Measurements from ENCODE around the gene DAD1. TPM values are rescaled to one million over a fixed set of nuclear protein-coding genes. Genes with fewer than 3 reads are reported as not detected.
A peak's percentile ranks its signal among the peaks of the same experiment; 100 is the strongest.

DAD1 gene
- total and polyA plus RNA-seq, 2 experiments from 2014 or later = 327 to 463 TPM

DNA sequence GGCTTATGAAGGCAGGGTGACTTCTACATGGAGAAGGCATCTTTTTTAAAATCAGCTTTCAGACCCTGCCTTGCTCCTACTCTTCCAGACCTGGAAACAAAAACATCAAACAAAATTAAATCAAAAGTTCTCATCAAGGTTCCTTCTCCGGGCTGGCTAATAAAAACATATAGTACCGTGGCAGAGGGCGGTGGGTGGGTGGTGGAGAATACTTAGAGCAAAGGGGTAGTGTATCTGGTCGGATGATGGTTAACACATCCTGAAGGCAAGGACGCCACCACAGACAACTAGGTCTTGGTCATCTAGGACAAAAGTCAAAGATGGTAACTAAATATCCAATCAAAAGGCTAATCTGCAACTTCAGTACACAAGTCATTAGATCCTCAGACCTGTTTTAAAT lies 1.8 kb downstream of the DAD1 start:
- no peak overlapping the region for H3K4me3 ChIP-seq
- no peaks in the 10 kb centered on the region for H3K9me3 ChIP-seq (ENCODE audit: low read depth)
- no peaks in the 10 kb centered on the region for H3K36me3 ChIP-seq (replicated peaks; ENCODE audit: insufficient read depth, low read depth)
- WGBS (ENCODE audit: low lambda C conversion rate, missing lambda C conversion rate) = 97% methylated on average over 5 of the region's 5 CpGs
- peak overlapping the region; percentile 83 for H3K4me2 ChIP-seq
- no peak for DNase-seq (ENCODE audit: low spot score)
- H2AFZ ChIP-seq = no peak overlapping the region
- peaks cover 5% of the 10 kb centered on the region for H3K4me1 ChIP-seq (ENCODE audit: insufficient read depth)
- H3K9me2 ChIP-seq (replicated peaks; ENCODE audit: insufficient read depth) = no peaks in the 10 kb centered on the region
- TF ChIP-seq EZH2phosphoT487 (IDR thresholded peaks at IDR 0.05; ENCODE audit: low read depth, severe bottlenecking, unreplicated experiment) (no peak), EZH2 (IDR thresholded peaks at IDR 0.05; ENCODE audit: borderline replicate concordance) (no peak)
- TF ChIP-seq, protein P1, sequence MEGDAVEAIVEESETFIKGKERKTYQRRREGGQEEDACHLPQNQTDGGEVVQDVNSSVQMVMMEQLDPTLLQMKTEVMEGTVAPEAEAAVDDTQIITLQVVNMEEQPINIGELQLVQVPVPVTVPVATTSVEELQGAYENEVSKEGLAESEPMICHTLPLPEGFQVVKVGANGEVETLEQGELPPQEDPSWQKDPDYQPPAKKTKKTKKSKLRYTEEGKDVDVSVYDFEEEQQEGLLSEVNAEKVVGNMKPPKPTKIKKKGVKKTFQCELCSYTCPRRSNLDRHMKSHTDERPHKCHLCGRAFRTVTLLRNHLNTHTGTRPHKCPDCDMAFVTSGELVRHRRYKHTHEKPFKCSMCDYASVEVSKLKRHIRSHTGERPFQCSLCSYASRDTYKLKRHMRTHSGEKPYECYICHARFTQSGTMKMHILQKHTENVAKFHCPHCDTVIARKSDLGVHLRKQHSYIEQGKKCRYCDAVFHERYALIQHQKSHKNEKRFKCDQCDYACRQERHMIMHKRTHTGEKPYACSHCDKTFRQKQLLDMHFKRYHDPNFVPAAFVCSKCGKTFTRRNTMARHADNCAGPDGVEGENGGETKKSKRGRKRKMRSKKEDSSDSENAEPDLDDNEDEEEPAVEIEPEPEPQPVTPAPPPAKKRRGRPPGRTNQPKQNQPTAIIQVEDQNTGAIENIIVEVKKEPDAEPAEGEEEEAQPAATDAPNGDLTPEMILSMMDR (IDR thresholded peaks at IDR 0.05; ENCODE audit: poor library complexity) = no peak
- H4K20me1 ChIP-seq (ENCODE audit: insufficient read depth, poor library complexity, severe bottlenecking) = no peaks in the 10 kb centered on the region
- H3K79me2 ChIP-seq = peaks cover 64% of the 10 kb centered on the region
- no peaks in the 10 kb centered on the region for H3K27me3 ChIP-seq
- no peak overlapping the region for H3K27ac ChIP-seq

DNA sequence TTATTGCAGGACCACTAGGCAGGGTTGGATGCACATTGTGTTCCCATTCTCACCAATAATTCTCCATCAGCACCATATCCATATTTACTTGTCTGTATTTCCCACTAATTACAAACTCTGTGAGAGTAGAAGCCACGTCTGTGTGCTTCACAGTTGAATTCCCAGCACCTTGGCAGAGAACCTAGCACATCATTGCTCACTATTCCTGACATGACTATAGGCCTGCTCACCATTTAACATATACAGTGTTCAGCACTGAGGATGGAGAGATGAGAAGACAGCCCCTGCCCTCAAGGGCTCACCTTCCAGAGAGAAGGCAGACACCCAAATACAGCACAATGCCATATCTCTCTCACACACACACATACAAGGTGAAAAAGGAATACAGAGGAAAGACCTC lies 5.0 kb downstream of the DAD1 start:
- Histone ChIP-seq H4K20me1 (ENCODE audit: insufficient read depth, poor library complexity, severe bottlenecking) (peaks cover 7% of the 10 kb centered on the region), H3K4me3 (no peak overlapping the region), H3K4me1 (ENCODE audit: insufficient read depth) (no peaks in the 10 kb centered on the region), H3K36me3 (replicated peaks; ENCODE audit: insufficient read depth, low read depth) (no peaks in the 10 kb centered on the region), H3K27ac (no peak overlapping the region), H2AFZ (no peak overlapping the region), H3K4me2 (no peak overlapping the region), H3K79me2 (peaks cover 92% of the 10 kb centered on the region), H3K27me3 (no peaks in the 10 kb centered on the region), H3K9me3 (ENCODE audit: low read depth) (no peaks in the 10 kb centered on the region), H3K9me2 (replicated peaks; ENCODE audit: insufficient read depth) (no peaks in the 10 kb centered on the region)
- no peak for DNase-seq (ENCODE audit: low spot score)
- TF ChIP-seq, protein P1 (IDR thresholded peaks at IDR 0.05; ENCODE audit: poor library complexity) = no peak
- TF ChIP-seq EZH2 (IDR thresholded peaks at IDR 0.05; ENCODE audit: borderline replicate concordance) (no peak), EZH2phosphoT487 (IDR thresholded peaks at IDR 0.05; ENCODE audit: low read depth, severe bottlenecking, unreplicated experiment) (no peak)
- 100% methylated on average over 1 of the region's 1 CpG for WGBS (ENCODE audit: low lambda C conversion rate, missing lambda C conversion rate)

DNA sequence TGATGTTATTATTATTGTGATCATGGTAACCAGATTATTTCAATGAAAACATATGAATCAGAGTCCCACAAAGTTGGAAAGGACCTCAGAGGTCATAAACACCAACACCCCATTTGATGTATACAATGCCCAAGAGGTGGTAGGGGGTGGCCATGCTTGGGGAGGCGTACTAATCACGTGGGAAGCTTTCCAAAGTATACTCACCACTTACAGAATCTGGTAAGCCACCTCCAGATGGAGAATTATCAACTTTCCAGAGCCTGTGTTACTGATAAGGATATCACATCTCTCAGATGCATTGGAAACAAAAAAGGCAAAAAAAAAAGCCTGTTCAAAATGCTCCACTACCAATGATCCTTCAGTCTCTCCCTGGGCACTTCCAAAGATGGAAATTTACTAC lies 8.4 kb downstream of the DAD1 start:
- no peaks in the 10 kb centered on the region for H3K4me1 ChIP-seq (ENCODE audit: insufficient read depth)
- WGBS (ENCODE audit: low lambda C conversion rate, missing lambda C conversion rate) = 68% methylated on average over 2 of the region's 2 CpGs
- TF ChIP-seq, protein P1 (IDR thresholded peaks at IDR 0.05; ENCODE audit: poor library complexity) = no peak

DNA sequence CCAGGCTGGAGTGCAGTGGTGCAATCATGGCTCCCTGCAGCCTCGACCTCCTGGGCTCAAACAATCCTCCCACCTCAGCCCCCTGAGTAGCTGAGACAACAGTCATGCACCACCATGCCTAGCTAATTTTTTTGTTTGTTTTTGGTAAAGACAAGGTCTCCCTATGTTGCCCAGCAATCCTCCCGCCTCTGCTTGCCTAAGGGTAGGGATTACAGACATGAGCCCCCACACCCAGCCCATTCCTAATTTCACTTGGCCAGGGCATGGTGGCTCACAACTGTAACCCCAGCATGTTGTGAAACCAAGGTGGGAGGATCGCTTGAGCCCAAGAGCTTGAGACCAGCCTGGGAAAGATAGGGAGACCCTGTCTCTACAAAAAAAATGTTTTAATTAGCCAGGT lies 9.1 kb downstream of the DAD1 start:
- Histone ChIP-seq H3K4me2 (no peak overlapping the region), H3K27me3 (no peaks in the 10 kb centered on the region), H4K20me1 (ENCODE audit: insufficient read depth, poor library complexity, severe bottlenecking) (peaks cover 7% of the 10 kb centered on the region), H2AFZ (no peak overlapping the region), H3K79me2 (peaks cover 93% of the 10 kb centered on the region), H3K9me3 (ENCODE audit: low read depth) (no peaks in the 10 kb centered on the region), H3K9me2 (replicated peaks; ENCODE audit: insufficient read depth) (no peaks in the 10 kb centered on the region), H3K36me3 (replicated peaks; ENCODE audit: insufficient read depth, low read depth) (no peaks in the 10 kb centered on the region), H3K4me1 (ENCODE audit: insufficient read depth) (no peaks in the 10 kb centered on the region), H3K27ac (no peak overlapping the region), H3K4me3 (no peak overlapping the region)
- TF ChIP-seq, protein P1 (IDR thresholded peaks at IDR 0.05; ENCODE audit: poor library complexity) = no peak
- TF ChIP-seq EZH2 (IDR thresholded peaks at IDR 0.05; ENCODE audit: borderline replicate concordance) (no peak), EZH2phosphoT487 (IDR thresholded peaks at IDR 0.05; ENCODE audit: low read depth, severe bottlenecking, unreplicated experiment) (no peak)
- no peak for DNase-seq (ENCODE audit: low spot score)
- WGBS (ENCODE audit: low lambda C conversion rate, missing lambda C conversion rate) = 78% methylated on average over 3 of the region's 3 CpGs

More for the DNA sequence above, 8.4 kb downstream of the DAD1 start:
- peaks cover 94% of the 10 kb centered on the region for H3K79me2 ChIP-seq
- no peak for DNase-seq (ENCODE audit: low spot score)
- H3K4me2 ChIP-seq = no peak overlapping the region
- H2AFZ ChIP-seq = no peak overlapping the region
- no peaks in the 10 kb centered on the region for H3K36me3 ChIP-seq (replicated peaks; ENCODE audit: insufficient read depth, low read depth)
- no peak overlapping the region for H3K4me3 ChIP-seq
- no peaks in the 10 kb centered on the region for H3K9me3 ChIP-seq (ENCODE audit: low read depth)
- no peaks in the 10 kb centered on the region for H3K9me2 ChIP-seq (replicated peaks; ENCODE audit: insufficient read depth)
- peaks cover 7% of the 10 kb centered on the region for H4K20me1 ChIP-seq (ENCODE audit: insufficient read depth, poor library complexity, severe bottlenecking)
- H3K27me3 ChIP-seq = no peaks in the 10 kb centered on the region
- no peak overlapping the region for H3K27ac ChIP-seq
